IMR-90 (cell line): ENCODE results near the gene ZRANB3. TPM values are rescaled to one million over a fixed set of nuclear protein-coding genes. Genes with fewer than 3 reads are reported as not detected.

Experiments
- ATAC-seq: fragments of 200-7000 bp; cut with Tn5 transposase; 2 replicates; pipeline ENCODE4 v1.9.1; 2020; ENCODE audit warnings: low read depth, mild to moderate bottlenecking, moderate library complexity
- BruUV-seq: library from RNA; stranded (reverse); fragments of 400-500 nt; replicated peaks from 2 replicates; lab custom pipeline; 2021; lab: Mats Ljungman, UMichigan
- CTCF ChIA-PET: fragments of 300-600 bp; formaldehyde crosslinking; extraction: SDS; loops from one replicate; lab custom pipeline; 2021; ENCODE audit warnings: antibody characterized with exemption; lab: Yijun Ruan, JAX
- POLR2A ChIA-PET: fragments of 300-600 bp; sonication (Branson Sonifier 250); formaldehyde crosslinking; loops from one replicate; lab custom pipeline; 2022; ENCODE audit warnings: antibody characterized with exemption; ENCODE audit not compliant: unreplicated experiment; lab: Charles Lee
- DNase-seq: peaks from one replicate; pipeline ENCODE4 v3.0.0; 2013
- H2AFZ ChIP-seq: replicated peaks from 2 replicates; pipeline ENCODE3; 2013; ENCODE audit warnings: low read length, mild to moderate bottlenecking; ENCODE audit not compliant: poor library complexity
- H2AK5ac ChIP-seq: 2 replicates; pipeline ENCODE4 v1.6.1; 2013; ENCODE audit warnings: low read depth, low read length, inconsistent platforms
- H2AK9ac ChIP-seq: replicated peaks from 2 replicates; pipeline ENCODE3; 2013; ENCODE audit warnings: mild to moderate bottlenecking, low read depth, low read length, moderate library complexity; ENCODE audit not compliant: poor library complexity
- H2BK120ac ChIP-seq: 2 replicates; pipeline ENCODE4 v1.6.1; 2013; ENCODE audit warnings: low read depth, low read length, inconsistent platforms
- H2BK15ac ChIP-seq: 3 replicates; pipeline ENCODE4 v1.6.1; 2013; ENCODE audit warnings: low read depth, low read length, inconsistent platforms
- H2BK20ac ChIP-seq: 2 replicates; pipeline ENCODE4 v1.6.1; 2013; ENCODE audit warnings: low read depth, mild to moderate bottlenecking, inconsistent platforms, low read length, moderate library complexity
- H2BK5ac ChIP-seq: 2 replicates; pipeline ENCODE4 v1.6.1; 2013; ENCODE audit warnings: mild to moderate bottlenecking, low read depth, low read length, inconsistent platforms; ENCODE audit not compliant: poor library complexity, severe bottlenecking
- H3K14ac ChIP-seq: replicated peaks from 2 replicates; pipeline ENCODE4 v1.6.1; 2013; ENCODE audit warnings: low read depth, low read length, inconsistent platforms
- H3K18ac ChIP-seq: 2 replicates; pipeline ENCODE4 v1.6.1; 2013; ENCODE audit warnings: low read depth, low read length, control low read depth
- H3K23ac ChIP-seq: 2 replicates; pipeline ENCODE4 v1.6.1; 2013; ENCODE audit warnings: low read depth, low read length, inconsistent platforms
- H3K27ac ChIP-seq: 2 replicates; pipeline ENCODE4 v1.5.1; 2013; ENCODE audit warnings: mild to moderate bottlenecking, control low read depth, low read length; ENCODE audit not compliant: insufficient read depth
- H3K27me3 ChIP-seq: 2 replicates; pipeline ENCODE4 v1.6.1; 2013; ENCODE audit warnings: low read length; ENCODE audit not compliant: control insufficient read depth, insufficient read depth
- H3K36me3 ChIP-seq: 2 replicates; pipeline ENCODE4 v1.6.1; 2013; ENCODE audit warnings: low read length, mixed read lengths; ENCODE audit not compliant: control insufficient read depth, insufficient read depth
- H3K4ac ChIP-seq: 2 replicates; pipeline ENCODE4 v1.6.1; 2013; ENCODE audit warnings: low read depth, low read length, inconsistent platforms
- H3K4me1 ChIP-seq: 2 replicates; pipeline ENCODE4 v1.6.1; 2013; ENCODE audit warnings: low read length, mixed read lengths; ENCODE audit not compliant: control insufficient read depth, insufficient read depth
- H3K4me2 ChIP-seq: 2 replicates; pipeline ENCODE4 v1.6.1; 2013; ENCODE audit warnings: low read depth, mild to moderate bottlenecking, control low read depth, low read length, moderate library complexity
- H3K4me3 ChIP-seq: 2 replicates; pipeline ENCODE4 v1.5.1; 2013; ENCODE audit warnings: low read depth, mild to moderate bottlenecking, control low read depth, low read length, moderate library complexity; ENCODE audit not compliant: insufficient read depth
- H3K56ac ChIP-seq: 2 replicates; pipeline ENCODE4 v1.6.1; 2013; ENCODE audit warnings: low read length, inconsistent platforms; ENCODE audit not compliant: insufficient read depth; ENCODE audit errors: extremely low read depth
- H3K79me1 ChIP-seq, 2 experiments: 2 replicates each; pipeline ENCODE4 v1.6.1; 2013; ENCODE audit warnings: low read length in 2 of 2, inconsistent platforms in 1 of 2, low read depth in 1 of 2
- H3K9ac ChIP-seq: 2 replicates; pipeline ENCODE4 v1.6.1; 2013; ENCODE audit warnings: low read depth, low read length, control low read depth
- H3K9me1 ChIP-seq: 2 replicates; pipeline ENCODE4 v1.6.1; 2013; ENCODE audit warnings: low read length, inconsistent platforms; ENCODE audit not compliant: insufficient read depth
- H3K9me3 ChIP-seq: 2 replicates; pipeline ENCODE4 v1.6.1; 2013; ENCODE audit warnings: low read length; ENCODE audit not compliant: control insufficient read depth, insufficient read depth
- H4K20me1 ChIP-seq: 2 replicates; pipeline ENCODE4 v1.6.1; 2013; ENCODE audit warnings: low read length, inconsistent platforms; ENCODE audit not compliant: insufficient read depth
- H4K5ac ChIP-seq: 2 replicates; pipeline ENCODE4 v1.6.1; 2013; ENCODE audit warnings: mild to moderate bottlenecking, low read depth, low read length, control low read depth
- H4K8ac ChIP-seq, 2 experiments: 2 replicates each; pipeline ENCODE4 v1.6.1; 2013; ENCODE audit warnings: low read depth in 2 of 2, low read length in 2 of 2, control low read depth in 1 of 2, inconsistent platforms in 1 of 2
- H4K91ac ChIP-seq: 2 replicates; pipeline ENCODE4 v1.6.1; 2013; ENCODE audit warnings: low read depth, low read length, inconsistent platforms; ENCODE audit not compliant: insufficient read depth
- CEBPB ChIP-seq: IDR thresholded peaks from 2 replicates; pipeline ENCODE4 v1.6.1; 2012; ENCODE audit warnings: low read depth, low read length, improper control_type of control experiment
- MAFK ChIP-seq: IDR thresholded peaks from 2 replicates; pipeline ENCODE4 v1.6.1; 2012; ENCODE audit warnings: low read depth, low read length, improper control_type of control experiment
- WGBS, 2 experiments: methylation state at CpG; one replicate each; pipeline versions ENCODE4 v1.1.5 to v1.1.7; 2013; ENCODE audit warnings: missing lambda C conversion rate in 2 of 2; ENCODE audit not compliant: insufficient read length in 1 of 2; ENCODE audit errors: extremely low coverage in 2 of 2; 5-methylcytosine and 5-hydroxymethylcytosine counted together
- dilution Hi-C: fragments of 300-500 bp; cut with HindIII; formaldehyde crosslinking; loops from one replicate; pipeline ENCODE4 v1.14.3; 2018; ENCODE audit warnings: low sequenced_read_pairs; ENCODE audit not compliant: unreplicated experiment
- in situ Hi-C: fragments of 300-500 bp; cut with MboI; formaldehyde crosslinking; loops from 3 replicates; pipeline ENCODE4 v1.14.3; 2019; ENCODE audit warnings: low sequenced_read_pairs, inconsistent platforms, mixed read lengths
- intact Hi-C: fragments of 100-400 bp; cut with micrococcal nuclease; formaldehyde crosslinking; loops from 2 replicates; pipeline ENCODE4 v1.10.0; 2022
- polyA plus RNA-seq, 3 experiments: library from polyadenylated mRNA; depleted of rRNA; stranded (reverse); fragments of >200 nt; gene quantifications; 2 replicates each; pipeline ENCODE4 v1.2.3, GENCODE V29; 2012; ENCODE audit warnings: low replicate concordance in 1 of 3
- total RNA-seq: library from RNA; depleted of rRNA; stranded (reverse); fragments of >200 nt; gene quantifications from 2 replicates; pipeline ENCODE4 v1.2.3, GENCODE V29; 2012
- TF ChIP-seq, protein P1 (sequence below): fragments of 150-350 bp; IDR thresholded peaks from 2 replicates; pipeline ENCODE4 v1.6.1; 2016; ENCODE audit warnings: low read depth, mild to moderate bottlenecking, low read length, moderate library complexity, borderline replicate concordance

Gene ZRANB3
- total and polyA plus RNA-seq, 2 of the 4 experiments (the other 2 are of a cell fraction): 3.4 to 9.3 TPM

- H2BK5ac ChIP-seq: no peak overlapping the region
- BruUV-seq: no TSS peak
- H3K14ac ChIP-seq: no peak overlapping the region
- no peak overlapping the region for H4K5ac ChIP-seq
- in situ Hi-C loops: no loop called here
- H4K20me1 ChIP-seq: no peaks in the 10 kb centered on the region; the same call in 1 of the 2 replicates
- DNase-seq (no peak), ATAC-seq (no peak)
- no peak overlapping the region for H2BK15ac ChIP-seq
- intact Hi-C loops: no loop called here
- WGBS, 2 experiments: no CpG with 5 or more reads among the region's 3 CpGs
- H3K23ac ChIP-seq: no peak overlapping the region
- no peak overlapping the region for H3K27ac ChIP-seq
- no peak overlapping the region for H2AK9ac ChIP-seq
- dilution Hi-C loops: no loop called here
- no peak overlapping the region for H3K4me2 ChIP-seq
- no peak overlapping the region for H3K56ac ChIP-seq
- no peak overlapping the region for H4K8ac ChIP-seq
- H3K79me1 ChIP-seq: peaks cover 15 to 30% of the 10 kb centered on the region in 2 experiments
- H3K4ac ChIP-seq: no peak overlapping the region
- H3K4me1 ChIP-seq: no peaks in the 10 kb centered on the region
- no peak overlapping the region for H2AFZ ChIP-seq
- no peak overlapping the region for H2BK20ac ChIP-seq
- H3K9ac ChIP-seq: no peak overlapping the region
- no peaks in the 10 kb centered on the region; the same call in 1 of the 2 replicates for H3K36me3 ChIP-seq
- H4K91ac ChIP-seq: no peak overlapping the region
- H2BK120ac ChIP-seq: no peak overlapping the region
- H3K9me3 ChIP-seq: no peaks in the 10 kb centered on the region
- TF ChIP-seq, protein P1, sequence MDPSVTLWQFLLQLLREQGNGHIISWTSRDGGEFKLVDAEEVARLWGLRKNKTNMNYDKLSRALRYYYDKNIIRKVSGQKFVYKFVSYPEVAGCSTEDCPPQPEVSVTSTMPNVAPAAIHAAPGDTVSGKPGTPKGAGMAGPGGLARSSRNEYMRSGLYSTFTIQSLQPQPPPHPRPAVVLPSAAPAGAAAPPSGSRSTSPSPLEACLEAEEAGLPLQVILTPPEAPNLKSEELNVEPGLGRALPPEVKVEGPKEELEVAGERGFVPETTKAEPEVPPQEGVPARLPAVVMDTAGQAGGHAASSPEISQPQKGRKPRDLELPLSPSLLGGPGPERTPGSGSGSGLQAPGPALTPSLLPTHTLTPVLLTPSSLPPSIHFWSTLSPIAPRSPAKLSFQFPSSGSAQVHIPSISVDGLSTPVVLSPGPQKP: no peak
- no peak for TF ChIP-seq CEBPB
- peak; percentile 80 for TF ChIP-seq MAFK
- H2AK5ac ChIP-seq: no peak overlapping the region
- ChIA-PET POLR2A (no interaction called here), CTCF (no interaction called here)
- no peaks in the 10 kb centered on the region for H3K27me3 ChIP-seq
- no peak overlapping the region for H3K4me3 ChIP-seq
- H3K18ac ChIP-seq: no peak overlapping the region
- no peaks in the 10 kb centered on the region for H3K9me1 ChIP-seq
Measured at GRCh38 chr2:135547311-135547710, 16.3 kb upstream of the ZRANB3 start.
